G401 (cell line): ENCODE data around the gene EXOSC2. TPM values are rescaled to one million over a fixed set of nuclear protein-coding genes. Genes with fewer than 3 reads are reported as not detected.
A peak's percentile ranks its signal among the peaks of the same experiment; 100 is the strongest.

Experiments
- DNase-seq: peaks from one replicate; pipeline ENCODE4 v3.0.0-alpha.2; 2015; ENCODE audit warnings: low spot score
- in situ Hi-C: cut with HindIII; loops from 2 replicates; pipeline ENCODE4 v1.10.0; 2016; ENCODE audit warnings: low sequenced_read_pairs, mixed read lengths
- total RNA-seq: library from RNA; depleted of rRNA; stranded (reverse); fragments of >200 nt; shearing (Covaris generic); gene quantifications from 2 replicates; pipeline ENCODE4 v1.2.3, GENCODE V29; 2014

Gene EXOSC2
- total RNA-seq, 1 experiment from 2014 or later = 66.4 TPM

GRCh38 chr9:130689937-130690700 lies 3.5 kb upstream of the EXOSC2 start:
- in situ Hi-C loops = no loop called here
- peak; percentile 76 for DNase-seq

- DNase-seq = peak; percentile 41
- in situ Hi-C loops = no loop called here
Observed at GRCh38 chr9:130692321-130692720, 1.3 kb upstream of the EXOSC2 start.

- in situ Hi-C loops = no loop called here
- no peak for DNase-seq
Observed at GRCh38 chr9:130693101-130693425, 517 bp upstream of the EXOSC2 start.

- in situ Hi-C loops = no loop called here
- DNase-seq = no peak
Observed at GRCh38 chr9:130694205-130694604, 625 bp downstream of the EXOSC2 start.

GRCh38 chr9:130696139-130696650 lies 2.6 kb downstream of the EXOSC2 start:
- in situ Hi-C loops = no loop called here
- no peak for DNase-seq

- in situ Hi-C loops = no loop called here
Observed at GRCh38 chr9:130696996-130697395, 3.4 kb downstream of the EXOSC2 start.

GRCh38 chr9:130698514-130698913 lies 4.9 kb downstream of the EXOSC2 start:
- in situ Hi-C loops = no loop called here
- DNase-seq = no peak

More at GRCh38 chr9:130696996-130697395, 3.4 kb downstream of the EXOSC2 start:
- no peak for DNase-seq

- no peak for DNase-seq
- in situ Hi-C loops = no loop called here
Observed at GRCh38 chr9:130699047-130699446, 5.5 kb downstream of the EXOSC2 start.

- in situ Hi-C loops = no loop called here
- DNase-seq = peak; percentile 61
Observed at GRCh38 chr9:130701059-130702022, 7.8 kb downstream of the EXOSC2 start.

- no peak for DNase-seq
- in situ Hi-C loops = no loop called here
Observed at GRCh38 chr9:130703501-130703900, 9.9 kb downstream of the EXOSC2 start.

GRCh38 chr9:130707225-130707976 lies 13.8 kb downstream of the EXOSC2 start:
- in situ Hi-C loops = no loop called here
- DNase-seq = peak; percentile 68

- DNase-seq = no peak
- in situ Hi-C loops = no loop called here
Observed at GRCh38 chr9:130710822-130711352, 17.3 kb downstream of the EXOSC2 start.

- in situ Hi-C loops = no loop called here
- DNase-seq = no peak
Observed at GRCh38 chr9:130711469-130711868, 17.9 kb downstream of the EXOSC2 start.

GRCh38 chr9:130712564-130713285 lies 19.1 kb downstream of the EXOSC2 start:
- in situ Hi-C loops = no loop called here
- DNase-seq = peak; percentile 99

GRCh38 chr9:130713286-130713960 lies 19.8 kb downstream of the EXOSC2 start:
- DNase-seq = peak; percentile 40
- in situ Hi-C loops = no loop called here

GRCh38 chr9:130714586-130715110 lies 21.1 kb downstream of the EXOSC2 start:
- DNase-seq = no peak
- in situ Hi-C loops = no loop called here

GRCh38 chr9:130715270-130715669 lies 21.7 kb downstream of the EXOSC2 start:
- in situ Hi-C loops = no loop called here

GRCh38 chr9:130718562-130718961 lies 25.0 kb downstream of the EXOSC2 start:
- in situ Hi-C loops = no loop called here

More at GRCh38 chr9:130715270-130715669, 21.7 kb downstream of the EXOSC2 start:
- DNase-seq = no peak

More at GRCh38 chr9:130718562-130718961, 25.0 kb downstream of the EXOSC2 start:
- no peak for DNase-seq
